NCI-H146 treated with DMSO at 0.1 percent for 48 hours (cell line): ENCODE measurements around the gene TMEM106B.

Experiments
- DNase-seq: peaks from one replicate; lab custom pipeline; 2025; ENCODE audit not compliant: unreplicated experiment; lab: John Stamatoyannopoulos, UW

The TMEM106B gene

GRCh38 chr7:12226756-12227155 is 15.7 kb downstream of the TMEM106B start:
- no peak for DNase-seq

- DNase-seq: no peak
Measured at GRCh38 chr7:12228024-12228423, 16.9 kb downstream of the TMEM106B start.

- DNase-seq: no peak
Measured at GRCh38 chr7:12229046-12229445, 18.0 kb downstream of the TMEM106B start.

- peak; percentile 4 for DNase-seq
Measured at GRCh38 chr7:12231097-12231496, 20.0 kb downstream of the TMEM106B start.

- no peak for DNase-seq
Measured at GRCh38 chr7:12233175-12233574, 22.1 kb downstream of the TMEM106B start.

- no peak for DNase-seq
Measured at GRCh38 chr7:12234334-12234865, 23.3 kb downstream of the TMEM106B start.

GRCh38 chr7:12235970-12236369 is 24.9 kb downstream of the TMEM106B start:
- no peak for DNase-seq

GRCh38 chr7:12237007-12237406 is 25.9 kb downstream of the TMEM106B start:
- DNase-seq: no peak

GRCh38 chr7:12239806-12240205 is 28.7 kb downstream of the TMEM106B start:
- DNase-seq: no peak

- DNase-seq: peak; percentile 21
Measured at GRCh38 chr7:12244129-12244528, 33.0 kb downstream of the TMEM106B start.

- DNase-seq: peak; percentile 27
Measured at GRCh38 chr7:12244694-12245093, 33.6 kb downstream of the TMEM106B start.

GRCh38 chr7:12249706-12250105 is 38.6 kb downstream of the TMEM106B start:
- DNase-seq: no peak

- no peak for DNase-seq
Measured at GRCh38 chr7:12250232-12250631, 39.1 kb downstream of the TMEM106B start.

- DNase-seq: no peak
Measured at GRCh38 chr7:12256090-12256489, 45.0 kb downstream of the TMEM106B start.

GRCh38 chr7:12257582-12257981 is 46.5 kb downstream of the TMEM106B start:
- DNase-seq: no peak

GRCh38 chr7:12258074-12258473 is 47.0 kb downstream of the TMEM106B start:
- DNase-seq: no peak

GRCh38 chr7:12267542-12267941 is 56.4 kb downstream of the TMEM106B start:
- DNase-seq: no peak

GRCh38 chr7:12269100-12269895 is 58.2 kb downstream of the TMEM106B start:
- DNase-seq: no peak

- no peak for DNase-seq
Measured at GRCh38 chr7:12281038-12281437, 69.9 kb downstream of the TMEM106B start.

GRCh38 chr7:12287901-12288300 is 76.8 kb downstream of the TMEM106B start:
- peak; percentile 68 for DNase-seq

- no peak for DNase-seq
Measured at GRCh38 chr7:12289996-12290395, 78.9 kb downstream of the TMEM106B start.

GRCh38 chr7:12290761-12291160 is 79.7 kb downstream of the TMEM106B start:
- DNase-seq: no peak

- DNase-seq: no peak
Measured at GRCh38 chr7:12291870-12292269, 80.8 kb downstream of the TMEM106B start.
